Mesothelial cell of epicardium (in vitro differentiated cells): Measurements from ENCODE around the gene ASB4. TPM values are rescaled to one million over a fixed set of nuclear protein-coding genes. Genes with fewer than 3 reads are reported as not detected.

Experiments used
- DNase-seq, 2 experiments: peaks; one replicate each; pipeline ENCODE4 v3.0.0; 2021; ENCODE audit warnings: low spot score in 2 of 2; ENCODE audit not compliant: unreplicated experiment in 2 of 2
- H3K27ac Mint-ChIP-seq: 2 replicates; pipeline ENCODE4 v1.8.0; 2021; ENCODE audit warnings: mixed read lengths
- H3K27me3 Mint-ChIP-seq: 2 replicates; pipeline ENCODE4 v1.8.0; 2021; ENCODE audit warnings: low read depth, mixed read lengths
- H3K36me3 Mint-ChIP-seq: 2 replicates; pipeline ENCODE4 v1.8.0; 2021; ENCODE audit warnings: mixed read lengths
- H3K4me1 Mint-ChIP-seq: 2 replicates; pipeline ENCODE4 v1.8.0; 2021; ENCODE audit warnings: mixed read lengths
- H3K4me3 Mint-ChIP-seq: 2 replicates; pipeline ENCODE4 v1.8.0; 2021; ENCODE audit warnings: mild to moderate bottlenecking, moderate library complexity, mixed read lengths
- H3K9me3 Mint-ChIP-seq: 2 replicates; pipeline ENCODE4 v1.8.0; 2021; ENCODE audit warnings: mixed read lengths
- CTCF ChIP-seq: fragments of 200-600 bp; sonication (generic); IDR thresholded peaks from one replicate; pipeline ENCODE4 v1.5.0; 2021; ENCODE audit warnings: antibody characterized with exemption; ENCODE audit not compliant: unreplicated experiment
- total RNA-seq: library from RNA; stranded (reverse); gene quantifications from 3 replicates; pipeline ENCODE4 v1.2.1, GENCODE V29; 2021

ASB4 gene
- total RNA-seq, 1 donor from 2014 or later: 0.29 TPM

DNA sequence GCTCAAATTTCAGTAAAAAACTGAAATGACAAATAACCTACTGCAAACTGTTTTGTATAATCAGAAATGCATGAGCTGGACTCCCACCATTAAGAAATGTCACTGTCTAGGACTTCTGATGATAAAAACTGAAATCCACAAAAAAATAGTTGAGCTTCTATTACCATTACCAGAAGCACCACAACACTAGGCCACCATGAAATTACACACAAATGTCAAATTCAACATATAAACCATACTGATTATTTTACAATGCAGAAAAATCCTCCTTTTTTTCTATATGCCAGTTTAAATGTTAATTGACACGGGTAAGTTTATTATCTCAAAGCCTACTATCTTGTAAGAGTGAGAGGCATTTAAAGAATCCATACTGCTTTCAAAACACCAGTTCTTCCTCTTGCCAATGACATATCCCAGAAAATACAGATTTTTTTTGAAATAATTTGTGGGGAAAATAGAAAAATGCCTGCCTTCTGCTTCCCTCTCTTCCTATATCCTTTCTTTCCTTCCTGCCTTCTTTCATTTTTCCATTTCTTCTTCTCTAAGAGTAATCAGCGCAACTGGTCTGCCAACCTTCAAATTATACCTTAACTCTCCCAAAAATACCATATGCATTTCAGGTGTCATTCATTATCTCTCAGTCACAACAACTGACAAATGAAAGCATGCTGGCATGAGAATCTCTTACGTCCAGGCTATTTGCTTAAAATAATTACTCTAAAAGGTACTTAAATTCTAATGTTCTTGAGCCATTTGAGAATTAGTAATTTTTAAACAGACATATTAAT, 98.3 kb downstream of the ASB4 start:
- H3K4me3 Mint-ChIP-seq: no peak overlapping the region
- no peak for TF ChIP-seq CTCF
- no peaks in the 10 kb centered on the region for H3K27me3 Mint-ChIP-seq
- no peaks in the 10 kb centered on the region for H3K4me1 Mint-ChIP-seq
- H3K9me3 Mint-ChIP-seq: no peaks in the 10 kb centered on the region
- DNase-seq: no peak
- no peak overlapping the region for H3K27ac Mint-ChIP-seq
- no peaks in the 10 kb centered on the region for H3K36me3 Mint-ChIP-seq

GRCh38 chr7:95584769-95585425, 99.2 kb downstream of the ASB4 start:
- H3K27me3 Mint-ChIP-seq: no peaks in the 10 kb centered on the region
- no peaks in the 10 kb centered on the region for H3K4me1 Mint-ChIP-seq
- H3K9me3 Mint-ChIP-seq: no peaks in the 10 kb centered on the region
- no peak for TF ChIP-seq CTCF
- no peak overlapping the region for H3K27ac Mint-ChIP-seq
- no peak overlapping the region for H3K4me3 Mint-ChIP-seq
- H3K36me3 Mint-ChIP-seq: no peaks in the 10 kb centered on the region
- no peak for DNase-seq

DNA sequence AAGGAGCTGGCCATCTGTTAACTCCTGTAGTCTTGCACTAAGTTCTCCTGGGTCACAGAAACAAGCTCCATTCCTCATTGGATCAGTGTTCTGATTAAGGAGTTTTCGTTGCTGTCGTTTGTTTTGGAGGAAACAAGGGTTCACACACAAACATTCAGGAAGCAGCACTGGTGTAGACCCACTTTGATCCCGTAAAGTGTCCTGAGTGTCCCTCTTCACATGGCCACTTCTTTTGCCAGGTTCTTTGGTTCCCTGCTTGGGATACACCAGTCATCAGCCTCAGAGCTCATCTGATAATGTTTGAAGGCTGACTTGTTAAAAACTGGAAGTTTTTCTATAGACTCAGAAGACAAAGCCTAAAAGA, 99.7 kb downstream of the ASB4 start:
- Mint-ChIP-seq H3K27me3 (no peaks in the 10 kb centered on the region), H3K4me1 (no peaks in the 10 kb centered on the region), H3K36me3 (no peaks in the 10 kb centered on the region), H3K9me3 (no peaks in the 10 kb centered on the region), H3K27ac (no peak overlapping the region), H3K4me3 (no peak overlapping the region)
- TF ChIP-seq CTCF: no peak
- no peak for DNase-seq

DNA sequence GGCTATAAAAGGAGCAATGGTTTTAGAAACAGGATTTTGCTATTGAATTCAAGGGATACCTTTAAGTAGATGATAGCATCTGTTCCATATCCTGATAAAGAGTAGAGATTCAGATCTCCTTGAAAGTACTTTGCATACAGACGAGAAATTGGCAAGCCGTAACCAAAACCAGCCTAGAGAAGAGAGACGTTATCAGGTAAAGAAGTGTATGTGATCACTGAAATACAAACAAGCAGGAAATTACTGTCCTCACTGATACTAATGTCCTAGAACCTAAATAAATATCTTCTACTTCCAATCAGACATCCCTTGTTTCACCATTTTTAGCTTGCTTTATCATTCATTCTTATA, 101.2 kb downstream of the ASB4 start:
- Mint-ChIP-seq H3K9me3 (no peaks in the 10 kb centered on the region), H3K4me3 (no peak overlapping the region), H3K27me3 (peaks cover 2% of the 10 kb centered on the region), H3K27ac (no peak overlapping the region), H3K4me1 (no peaks in the 10 kb centered on the region), H3K36me3 (no peaks in the 10 kb centered on the region)
- no peak for TF ChIP-seq CTCF
- no peak for DNase-seq

DNA sequence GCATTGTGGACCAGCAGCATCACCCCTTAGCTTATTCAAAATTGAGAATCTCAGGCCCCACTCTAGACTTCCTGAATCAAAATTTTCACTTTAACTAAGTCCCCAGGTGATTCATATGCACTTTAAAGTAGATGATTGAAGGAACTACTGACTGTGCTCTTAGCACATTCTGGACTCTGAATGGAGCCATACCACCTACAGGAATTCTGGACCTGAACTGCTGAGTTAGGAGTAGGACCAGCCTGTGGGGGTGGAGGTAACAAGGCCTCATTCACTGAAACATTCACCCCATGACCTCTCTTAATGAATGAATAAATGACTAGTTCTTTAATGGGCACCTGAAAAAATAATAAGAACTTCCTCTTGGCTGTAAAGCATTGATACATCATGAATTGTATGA, 103.3 kb downstream of the ASB4 start:
- no peaks in the 10 kb centered on the region for H3K36me3 Mint-ChIP-seq
- DNase-seq: no peak
- TF ChIP-seq CTCF: no peak
- peaks cover 3% of the 10 kb centered on the region for H3K4me1 Mint-ChIP-seq
- no peaks in the 10 kb centered on the region for H3K9me3 Mint-ChIP-seq
- no peak overlapping the region for H3K27ac Mint-ChIP-seq
- no peak overlapping the region for H3K4me3 Mint-ChIP-seq
- peaks cover 2% of the 10 kb centered on the region for H3K27me3 Mint-ChIP-seq
